ENCODE measurements around the gene ZNF385B.

DNA sequence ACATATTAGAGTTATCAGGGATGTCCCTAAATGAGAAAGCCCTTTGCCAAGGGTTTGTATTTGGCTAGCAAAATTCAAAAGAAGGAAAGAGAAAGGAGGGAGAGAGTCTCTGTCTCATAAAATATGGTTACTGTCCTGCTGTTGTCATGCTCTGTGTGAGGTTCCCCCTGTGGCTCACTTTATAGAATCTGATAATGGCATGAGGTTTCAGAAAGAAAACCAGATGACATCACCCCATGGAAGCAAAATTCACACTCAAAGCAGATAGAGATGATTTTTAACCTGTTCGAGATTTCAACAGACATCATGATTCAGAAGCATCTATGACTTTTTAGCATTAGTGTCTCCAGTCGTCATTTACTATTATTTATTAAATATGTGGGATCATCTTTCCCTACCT is 431.8 kb downstream of the ZNF385B start:
- TF ChIP-seq MAX (IDR thresholded peaks at IDR 0.05; ENCODE audit: low read depth) (no peak), EP300 (IDR thresholded peaks at IDR 0.05; ENCODE audit: borderline replicate concordance in 1 of 2, low read depth in 1 of 2, low read length in 1 of 2) (no peak)
- TF ChIP-seq, protein P1, sequence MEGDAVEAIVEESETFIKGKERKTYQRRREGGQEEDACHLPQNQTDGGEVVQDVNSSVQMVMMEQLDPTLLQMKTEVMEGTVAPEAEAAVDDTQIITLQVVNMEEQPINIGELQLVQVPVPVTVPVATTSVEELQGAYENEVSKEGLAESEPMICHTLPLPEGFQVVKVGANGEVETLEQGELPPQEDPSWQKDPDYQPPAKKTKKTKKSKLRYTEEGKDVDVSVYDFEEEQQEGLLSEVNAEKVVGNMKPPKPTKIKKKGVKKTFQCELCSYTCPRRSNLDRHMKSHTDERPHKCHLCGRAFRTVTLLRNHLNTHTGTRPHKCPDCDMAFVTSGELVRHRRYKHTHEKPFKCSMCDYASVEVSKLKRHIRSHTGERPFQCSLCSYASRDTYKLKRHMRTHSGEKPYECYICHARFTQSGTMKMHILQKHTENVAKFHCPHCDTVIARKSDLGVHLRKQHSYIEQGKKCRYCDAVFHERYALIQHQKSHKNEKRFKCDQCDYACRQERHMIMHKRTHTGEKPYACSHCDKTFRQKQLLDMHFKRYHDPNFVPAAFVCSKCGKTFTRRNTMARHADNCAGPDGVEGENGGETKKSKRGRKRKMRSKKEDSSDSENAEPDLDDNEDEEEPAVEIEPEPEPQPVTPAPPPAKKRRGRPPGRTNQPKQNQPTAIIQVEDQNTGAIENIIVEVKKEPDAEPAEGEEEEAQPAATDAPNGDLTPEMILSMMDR (IDR thresholded peaks at IDR 0.05), result no peak
